Heart left ventricle (tissue), 16 donors: ENCODE data around the gene CCDC66. TPM values are rescaled to one million over a fixed set of nuclear protein-coding genes. Genes with fewer than 3 reads are reported as not detected.

Source experiments
- ATAC-seq, 4 donors: fragments of 200-7000 bp; cut with Tn5 transposase; one replicate each; pipeline ENCODE4 v1.9.1; 2020 to 2022; ENCODE audit warnings: moderate library complexity in 4 of 4, mild to moderate bottlenecking in 3 of 4, moderate number of reproducible peaks in 1 of 4
- DNase-seq, 5 donors: peaks; one replicate each; pipeline ENCODE4 v3.0.0-alpha.2; 2020
- H3K27ac ChIP-seq, 12 donors: fragments of 200-600 bp; sonication (generic) in 4 of 12; one replicate each; pipeline versions ENCODE4 v1.5.0 to v1.8.0; 2016 to 2022; ENCODE audit warnings: mild to moderate bottlenecking in 2 of 12
- H3K27me3 ChIP-seq, 9 donors: fragments of 200-600 bp; sonication (generic) in 2 of 9; one replicate each; pipeline versions ENCODE4 v1.5.1 to v1.8.0; 2016 to 2022; ENCODE audit warnings: mild to moderate bottlenecking in 3 of 9
- H3K36me3 ChIP-seq, 9 donors: fragments of 200-600 bp; sonication (generic) in 2 of 9; one replicate each; pipeline versions ENCODE4 v1.5.0 to v1.8.0; 2018 to 2022; ENCODE audit warnings: mild to moderate bottlenecking in 2 of 9
- H3K4me1 ChIP-seq, 12 donors: fragments of 200-600 bp; sonication (generic) in 4 of 12; one replicate each; pipeline versions ENCODE4 v1.5.0 to v1.8.0; 2016 to 2022; ENCODE audit warnings: mild to moderate bottlenecking in 3 of 12
- H3K4me3 ChIP-seq, 12 donors: fragments of 200-600 bp; sonication (generic) in 4 of 12; one replicate each; pipeline versions ENCODE4 v1.5.0 to v1.8.0; 2017 to 2022; ENCODE audit warnings: mild to moderate bottlenecking in 9 of 12, moderate library complexity in 4 of 12
- H3K9me3 ChIP-seq, 12 donors: fragments of 200-600 bp; sonication (generic) in 4 of 12; one replicate each; pipeline versions ENCODE4 v1.5.0 to v1.8.0; 2016 to 2022; ENCODE audit warnings: mild to moderate bottlenecking in 1 of 12
- POLR2A ChIP-seq, 2 donors: fragments of 450-650 bp; IDR thresholded peaks; one replicate each; pipeline ENCODE4 v1.6.1; 2017; ENCODE audit warnings: antibody characterized with exemption in 2 of 2, mild to moderate bottlenecking in 2 of 2, moderate library complexity in 2 of 2
- WGBS, 4 donors: extraction: QIAGEN DNeasy Blood & Tissue Kit in 2 of 4; methylation state at CpG; one replicate each; pipeline versions ENCODE4 v1.1.5 to v1.1.7; 2013 to 2018; 5-methylcytosine and 5-hydroxymethylcytosine counted together
- intact Hi-C, 10 donors: fragments of 100-400 bp; cut with DNase I; formaldehyde crosslinking; loops; one replicate each; pipeline versions ENCODE4 v1.11.1 to v1.14.2; 2022
- polyA plus RNA-seq, 2 donors: library from polyadenylated mRNA; stranded (reverse); fragments of 200-250 nt; gene quantifications; one replicate each; pipeline ENCODE4 v1.2.3, GENCODE V29; 2013
- total RNA-seq, 9 donors: library from RNA; depleted of rRNA in 2 of 9; stranded (reverse); fragments of >200 nt in 2 of 9; fragmentation: NEBNext Ultra II Directional in 3 of 9; extraction: Animal tissue kit (Norgen Biotek cat#: 25700) in 3 of 9; gene quantifications; one replicate each; pipeline versions ENCODE4 v1.1.0 to v1.2.4, GENCODE V29; 2016 to 2023
- TF ChIP-seq, protein P1 (sequence below), 12 donors: fragments of 200-600 bp; sonication (generic) in 4 of 12; IDR thresholded peaks; one replicate each; pipeline versions ENCODE4 v1.5.0 to v1.8.0; 2018 to 2022; ENCODE audit warnings: antibody characterized with exemption in 12 of 12, mild to moderate bottlenecking in 5 of 12
- donor health status: ischemic (EF 13 %, LVEDD 7.1; RV severe dilation, severe dysfunction).
- donor health status: healthy with polysubstance abuse.
- donor health status: DM: no; HTN: yes; CAD: no.
- donor health status: DM: no; HTN: no; CAD: no.
- donor health status: ischemic (EF 25% LVEDD 6.9; RV normal size, moderate dysfunction).
- donor health status: ischemic (EF 25% LVEDD 5.7; RV mildly dilated, moderate dysfunction).
- donor health status: healthy.
- donor health status: DM: yes; HTN: yes; CAD: no.
- donor health status: ischemic (EF 35%, LVEDD 5.7; RV mildly dilated, moderate dysfunction).
- donor health status: nonischemic (EF 11% LVEDD 7.7; RV severe dilation, severe dysfunction).
- donor health status: DM: yes; HTN: yes; CAD: no.
- donor health status: PGD.
- donor health status: ischemic (EF 29% LVEDD 5.4; RV normal size, mild dysfunction).
- donor health status: nonischemic (EF 23%, LVEDD 6.1; RV moderate dilation, normal function).

CCDC66 gene
- total and polyA plus RNA-seq, 11 donors = 5.7 to 15.9 (median 11.6) TPM

DNA sequence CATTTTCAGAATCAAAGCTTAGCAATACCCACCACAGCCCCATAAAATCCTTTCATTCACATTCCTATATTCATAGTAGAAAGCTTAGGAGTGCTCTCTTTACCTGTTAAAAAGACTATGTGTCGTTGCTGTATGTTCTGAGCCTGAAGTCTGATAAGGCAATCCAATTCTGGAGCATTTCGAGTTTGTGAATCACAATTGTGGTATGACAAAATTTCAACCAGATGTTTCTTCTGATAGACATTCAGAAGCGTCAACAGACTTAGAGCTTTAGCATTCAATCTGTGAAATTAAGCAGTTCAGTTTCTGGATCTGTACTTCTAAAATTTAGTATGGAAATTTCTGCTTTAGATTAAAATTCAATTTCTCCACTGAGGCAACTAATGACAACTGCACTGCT lies 67.8 kb downstream of the CCDC66 start:
- no peaks in the 10 kb centered on the region for H3K4me1 ChIP-seq
- TF ChIP-seq, protein P1, sequence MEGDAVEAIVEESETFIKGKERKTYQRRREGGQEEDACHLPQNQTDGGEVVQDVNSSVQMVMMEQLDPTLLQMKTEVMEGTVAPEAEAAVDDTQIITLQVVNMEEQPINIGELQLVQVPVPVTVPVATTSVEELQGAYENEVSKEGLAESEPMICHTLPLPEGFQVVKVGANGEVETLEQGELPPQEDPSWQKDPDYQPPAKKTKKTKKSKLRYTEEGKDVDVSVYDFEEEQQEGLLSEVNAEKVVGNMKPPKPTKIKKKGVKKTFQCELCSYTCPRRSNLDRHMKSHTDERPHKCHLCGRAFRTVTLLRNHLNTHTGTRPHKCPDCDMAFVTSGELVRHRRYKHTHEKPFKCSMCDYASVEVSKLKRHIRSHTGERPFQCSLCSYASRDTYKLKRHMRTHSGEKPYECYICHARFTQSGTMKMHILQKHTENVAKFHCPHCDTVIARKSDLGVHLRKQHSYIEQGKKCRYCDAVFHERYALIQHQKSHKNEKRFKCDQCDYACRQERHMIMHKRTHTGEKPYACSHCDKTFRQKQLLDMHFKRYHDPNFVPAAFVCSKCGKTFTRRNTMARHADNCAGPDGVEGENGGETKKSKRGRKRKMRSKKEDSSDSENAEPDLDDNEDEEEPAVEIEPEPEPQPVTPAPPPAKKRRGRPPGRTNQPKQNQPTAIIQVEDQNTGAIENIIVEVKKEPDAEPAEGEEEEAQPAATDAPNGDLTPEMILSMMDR (IDR thresholded peaks at IDR 0.05) = no peak
- TF ChIP-seq POLR2A (IDR thresholded peaks at IDR 0.05) = no peak
- ATAC-seq (no peak), DNase-seq (no peak)
- no peak overlapping the region for H3K27ac ChIP-seq
- no peak overlapping the region for H3K4me3 ChIP-seq
- H3K9me3 ChIP-seq = no peaks in the 10 kb centered on the region
- intact Hi-C loops = no loop called here
- WGBS, 4 donors = 71 to 77% (median 74%) methylated on average over 3 of the region's 3 CpGs
- peaks cover 0 to 99% (median 97%) of the 10 kb centered on the region in 9 donors for H3K36me3 ChIP-seq
- no peaks in the 10 kb centered on the region for H3K27me3 ChIP-seq

DNA sequence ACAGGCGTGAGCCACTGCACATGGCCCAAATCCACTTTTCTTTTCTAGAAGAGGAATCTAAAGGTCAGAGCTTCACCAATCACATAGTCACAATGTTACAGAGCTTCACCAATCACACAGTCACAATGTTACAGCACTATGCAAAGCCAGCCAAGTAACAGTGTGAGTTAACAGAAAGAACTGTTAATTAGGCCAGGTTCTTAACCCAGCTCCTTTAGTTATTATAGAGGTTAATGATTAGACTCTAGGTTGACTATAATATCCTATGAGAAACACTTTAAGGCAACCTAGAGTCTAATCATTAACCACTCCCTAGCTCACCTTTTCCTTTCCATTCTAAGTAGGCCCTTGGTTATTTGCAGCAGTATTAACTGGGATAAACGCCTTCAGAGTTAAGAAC lies 72.1 kb downstream of the CCDC66 start:
- DNase-seq (no peak), ATAC-seq (peak in 2 of 4 donors; percentile 9 to 25)
- Histone ChIP-seq H3K4me1 (peaks cover 0 to 15% (median 3%) of the 10 kb centered on the region in 12 donors), H3K27me3 (no peaks in the 10 kb centered on the region), H3K36me3 (peaks cover 0 to 93% (median 83%) of the 10 kb centered on the region in 9 donors), H3K27ac (no peak overlapping the region), H3K9me3 (no peaks in the 10 kb centered on the region), H3K4me3 (no peak overlapping the region)
- TF ChIP-seq, protein P1 (IDR thresholded peaks at IDR 0.05) = no peak
- no peak for TF ChIP-seq POLR2A (IDR thresholded peaks at IDR 0.05)
- 96 to 98% (median 97%) methylated on average over 2 of the region's 2 CpGs for WGBS, 4 donors
- intact Hi-C loops = no loop called here

DNA sequence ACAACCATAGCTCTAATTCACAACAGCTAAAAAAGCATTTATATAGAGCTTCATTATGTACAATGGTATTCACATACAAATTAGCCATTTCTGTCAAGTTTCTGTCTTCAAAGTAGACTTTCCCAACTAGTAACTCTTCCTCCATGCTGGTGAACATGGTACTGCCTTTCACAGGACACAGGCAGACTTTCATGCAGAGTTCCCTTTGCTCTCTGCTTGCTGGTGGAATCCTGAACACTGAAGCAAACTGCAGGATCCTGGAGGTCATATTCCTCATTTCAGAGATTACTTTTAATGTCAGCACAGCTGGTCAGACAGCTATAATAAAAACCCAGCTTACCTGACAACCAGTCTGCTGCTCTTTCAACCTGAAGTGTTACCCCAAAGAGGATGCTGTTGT lies 72.5 kb downstream of the CCDC66 start:
- no peaks in the 10 kb centered on the region for H3K27me3 ChIP-seq
- no peak for TF ChIP-seq POLR2A (IDR thresholded peaks at IDR 0.05)
- TF ChIP-seq, protein P1 (IDR thresholded peaks at IDR 0.05) = no peak
- no peak overlapping the region for H3K27ac ChIP-seq
- H3K9me3 ChIP-seq = no peaks in the 10 kb centered on the region
- ATAC-seq (no peak), DNase-seq (no peak)
- intact Hi-C loops = no loop called here
- peaks cover 0 to 16% (median 5%) of the 10 kb centered on the region in 12 donors for H3K4me1 ChIP-seq
- H3K36me3 ChIP-seq = peaks cover 0 to 93% (median 79%) of the 10 kb centered on the region in 9 donors
- no peak overlapping the region for H3K4me3 ChIP-seq

DNA sequence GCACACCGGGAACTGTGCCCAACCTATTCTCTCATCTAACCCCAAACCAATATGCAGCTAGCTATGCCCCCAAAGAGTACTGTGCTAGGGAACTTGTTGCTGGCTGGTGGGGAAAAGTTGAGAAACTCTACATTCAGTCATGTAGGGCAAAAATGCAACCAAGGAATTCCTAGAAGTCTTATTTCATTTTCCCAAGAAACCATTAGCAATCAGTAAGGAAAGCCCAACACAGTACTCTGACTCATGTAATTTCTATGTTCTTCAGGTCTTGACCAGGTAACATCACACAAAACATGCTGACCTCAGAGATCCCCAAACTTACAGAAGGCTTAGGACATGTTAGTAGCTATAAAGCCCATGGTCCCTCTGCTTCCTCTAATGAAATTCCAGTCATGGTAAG lies 74.0 kb downstream of the CCDC66 start:
- Histone ChIP-seq H3K27me3 (no peaks in the 10 kb centered on the region), H3K36me3 (peaks cover 0 to 93% (median 65%) of the 10 kb centered on the region in 9 donors), H3K4me1 (peaks cover 0 to 16% (median 6%) of the 10 kb centered on the region in 12 donors), H3K27ac (no peak overlapping the region), H3K9me3 (no peaks in the 10 kb centered on the region), H3K4me3 (no peak overlapping the region)
- DNase-seq (no peak), ATAC-seq (no peak)
- no peak for TF ChIP-seq POLR2A (IDR thresholded peaks at IDR 0.05)
- TF ChIP-seq, protein P1 (IDR thresholded peaks at IDR 0.05) = no peak
- 47 to 100% (median 92%) methylated on average over 1 of the region's 1 CpG for WGBS, 4 donors
- intact Hi-C loops = no loop called here
